Fibroblast of the aortic adventitia (primary cell): ENCODE data around the gene SEL1L. TPM values are rescaled to one million over a fixed set of nuclear protein-coding genes. Genes with fewer than 3 reads are reported as not detected.

ENCODE experiments used
- DNase-seq: peaks from one replicate; pipeline ENCODE4 v3.0.0-alpha.2; 2010; ENCODE audit warnings: low read depth
- H3K4me3 ChIP-seq: 2 replicates; pipeline ENCODE4 v1.5.1; 2011; ENCODE audit warnings: low read depth, mild to moderate bottlenecking, control low read depth, low read length, moderate library complexity
- CTCF ChIP-seq: IDR thresholded peaks from 2 replicates; pipeline ENCODE4 v1.5.1; 2011; ENCODE audit warnings: mild to moderate bottlenecking, low read length, control low read depth, inconsistent platforms; ENCODE audit not compliant: insufficient read depth
- total RNA-seq: library from RNA; depleted of rRNA; stranded (reverse); fragments of >200 nt; gene quantifications from 2 replicates; pipeline ENCODE4 v1.2.3, GENCODE V29; 2012; ENCODE audit warnings: low replicate concordance

SEL1L gene
- total RNA-seq, 1 donor, result 112 TPM

- no peak for TF ChIP-seq CTCF
- H3K4me3 ChIP-seq, result no peak overlapping the region
- DNase-seq, result no peak
Measured at GRCh38 chr14:81506487-81506886, 27.2 kb downstream of the SEL1L start.

- TF ChIP-seq CTCF, result no peak
- no peak overlapping the region for H3K4me3 ChIP-seq
- DNase-seq, result no peak
Measured at GRCh38 chr14:81504864-81505263, 28.8 kb downstream of the SEL1L start.

DNA sequence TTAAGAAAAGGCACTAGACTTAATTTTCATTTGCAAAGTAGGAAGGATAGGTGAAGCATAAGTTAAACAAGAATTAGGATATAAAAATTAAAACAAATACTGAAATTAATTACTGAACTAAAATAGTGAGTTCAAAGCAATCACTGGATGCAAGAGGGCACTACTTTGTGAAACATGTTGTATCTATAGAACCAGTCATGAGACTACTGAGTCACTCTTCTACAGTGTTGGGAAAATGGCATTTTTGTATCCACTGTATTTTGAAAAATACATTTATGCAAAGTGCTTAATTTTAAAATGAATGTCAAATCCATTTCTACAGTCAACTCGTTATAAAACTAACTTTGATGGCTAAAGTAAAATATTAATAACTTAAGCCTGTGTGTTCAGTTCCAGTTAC, 47.9 kb downstream of the SEL1L start:
- H3K4me3 ChIP-seq, result no peak overlapping the region
- DNase-seq, result no peak
- no peak for TF ChIP-seq CTCF

- DNase-seq, result no peak
- no peak overlapping the region for H3K4me3 ChIP-seq
- no peak for TF ChIP-seq CTCF
Measured at GRCh38 chr14:81485372-81485771, 48.3 kb downstream of the SEL1L start.

- no peak for DNase-seq
- no peak overlapping the region for H3K4me3 ChIP-seq
- TF ChIP-seq CTCF, result no peak
Measured at GRCh38 chr14:81484120-81484519, 49.5 kb downstream of the SEL1L start.

- DNase-seq, result no peak
- no peak for TF ChIP-seq CTCF
- H3K4me3 ChIP-seq, result no peak overlapping the region
Measured at GRCh38 chr14:81480741-81481140, 52.9 kb downstream of the SEL1L start.

DNA sequence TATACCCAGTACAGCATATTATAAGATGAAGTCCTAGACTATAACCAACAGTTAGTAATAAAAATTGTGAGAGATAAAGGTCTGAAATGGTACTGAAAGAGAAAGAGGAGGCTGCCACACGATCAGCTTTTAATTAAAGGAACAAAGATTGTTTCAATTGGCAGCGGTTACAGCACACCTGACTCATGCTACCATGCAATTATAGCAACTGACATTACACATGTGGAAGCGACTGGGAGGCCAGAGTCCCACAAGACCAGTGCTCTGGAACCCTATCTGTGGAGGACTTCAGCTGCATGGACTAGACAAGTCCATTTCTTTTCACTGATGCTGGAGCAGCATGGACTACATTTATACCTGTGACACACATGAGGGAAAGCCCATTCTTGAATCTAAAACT, 55.2 kb downstream of the SEL1L start:
- no peak overlapping the region for H3K4me3 ChIP-seq
- no peak for TF ChIP-seq CTCF
- no peak for DNase-seq
